Transverse colon (tissue), 3 donors: ENCODE measurements around the gene DEFB123.
"Not testable (repeated sequence)": the region's sequence is repeated elsewhere in the genome, so short reads cannot be mapped to it uniquely, and the experiment has no call there.

Experiments
- POLR2A ChIP-seq: fragments of 450-650 bp; IDR thresholded peaks from one replicate; pipeline ENCODE4 v1.6.1; 2016; ENCODE audit warnings: antibody characterized with exemption, mild to moderate bottlenecking, moderate library complexity
- POLR2AphosphoS5 ChIP-seq, 3 donors: sonication (generic); formaldehyde crosslinking; IDR thresholded peaks; one replicate each; pipeline ENCODE4 v1.6.1; 2016; ENCODE audit warnings: antibody characterized with exemption in 3 of 3

DNA sequence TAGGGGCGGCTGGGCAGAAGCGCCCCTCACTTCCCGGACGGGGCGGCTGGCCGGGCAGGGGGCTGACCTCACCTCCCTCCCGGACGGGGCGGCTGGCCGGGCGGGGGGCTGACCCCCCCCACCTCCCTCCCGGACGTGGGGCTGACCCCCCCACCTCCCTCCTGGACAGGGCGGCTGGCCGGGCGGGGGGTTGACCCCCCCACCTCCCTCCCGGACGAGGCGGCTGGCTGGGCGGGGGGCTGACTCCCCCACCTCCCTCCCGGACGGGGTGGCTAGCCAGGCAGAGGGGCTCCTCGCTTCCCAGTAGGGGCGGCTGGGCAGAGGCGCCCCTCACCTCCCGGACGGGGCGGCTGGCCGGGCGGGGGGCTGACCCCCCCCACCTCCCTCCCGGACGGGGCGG lies 30.5 kb downstream of the DEFB123 start:
- not testable (repeated sequence) for TF ChIP-seq POLR2A; POLR2AphosphoS5 (IDR thresholded peaks at IDR 0.05)
